H1 (cell line): Measurements from ENCODE around the gene PLSCR3. TPM values are rescaled to one million over a fixed set of nuclear protein-coding genes. Genes with fewer than 3 reads are reported as not detected.

Source experiments
- CTCF ChIA-PET: fragments of 300-600 bp; sonication (Branson Sonifier 250); formaldehyde crosslinking; loops from one replicate; lab custom pipeline; 2021; ENCODE audit not compliant: partially characterized antibody; lab: Charles Lee
- POLR2A ChIA-PET: fragments of 300-600 bp; sonication (Branson Sonifier 250); formaldehyde crosslinking; loops from one replicate; lab custom pipeline; 2021; ENCODE audit warnings: inconsistent platforms; ENCODE audit not compliant: partially characterized antibody; lab: Charles Lee
- DNase-seq, 2 experiments: peaks; one replicate each; pipeline versions ENCODE4 v3.0.0 to v3.0.0-alpha.2; 2010 to 2022; ENCODE audit warnings: low spot score in 2 of 2, low read depth in 1 of 2, mixed read lengths in 1 of 2
- FAIRE-seq: peaks from 2 replicates; lab custom pipeline; 2011; peaks lifted over from hg19 to GRCh38; lab: Jason Lieb, UNC
- H2AFZ ChIP-seq: 2 replicates; pipeline ENCODE4 v1.8.1; 2012; ENCODE audit warnings: low read length, inconsistent platforms
- H2AK5ac ChIP-seq: 2 replicates; pipeline ENCODE4 v1.6.1; 2013; ENCODE audit warnings: low read depth, low read length
- H2BK120ac ChIP-seq: replicated peaks from 2 replicates; pipeline ENCODE3; 2013; ENCODE audit warnings: low read depth, low read length, inconsistent platforms
- H2BK12ac ChIP-seq: 2 replicates; pipeline ENCODE4 v1.6.1; 2013; ENCODE audit warnings: low read depth, low read length
- H2BK15ac ChIP-seq: 2 replicates; pipeline ENCODE4 v1.6.1; 2013; ENCODE audit warnings: low read length
- H2BK20ac ChIP-seq: 2 replicates; pipeline ENCODE4 v1.6.1; 2013; ENCODE audit warnings: low read length
- H2BK5ac ChIP-seq: 2 replicates; pipeline ENCODE4 v1.6.1; 2013; ENCODE audit warnings: low read depth, low read length
- H3K14ac ChIP-seq: 2 replicates; pipeline ENCODE4 v1.6.1; 2013; ENCODE audit warnings: inconsistent platforms; ENCODE audit not compliant: insufficient read length
- H3K18ac ChIP-seq: 2 replicates; pipeline ENCODE4 v1.6.1; 2013; ENCODE audit warnings: low read length; ENCODE audit errors: extremely low read depth
- H3K23ac ChIP-seq: 2 replicates; pipeline ENCODE4 v1.6.1; 2013; ENCODE audit warnings: inconsistent platforms; ENCODE audit not compliant: insufficient read length
- H3K23me2 ChIP-seq: 2 replicates; pipeline ENCODE4 v1.6.1; 2013; ENCODE audit warnings: low read depth, low read length
- H3K27ac ChIP-seq: 2 replicates; pipeline ENCODE4 v1.6.1; 2011; ENCODE audit warnings: low read depth, low read length, inconsistent platforms
- H3K27me3 ChIP-seq, 4 experiments: replicated peaks in 1 of 4; 1 replicate in 1 of 4; 2 replicates in 3 of 4; pipeline versions ENCODE4 v1.6.1 to v1.8.1; 2011 to 2013; ENCODE audit warnings: low read length in 3 of 4, mild to moderate bottlenecking in 3 of 4, inconsistent platforms in 2 of 4, mixed read lengths in 2 of 4, moderate library complexity in 1 of 4; ENCODE audit not compliant: control insufficient read depth in 3 of 4, insufficient read depth in 3 of 4; ENCODE audit errors: extremely low read depth in 1 of 4
- H3K36me3 ChIP-seq, 4 experiments: 2 replicates each; pipeline versions ENCODE4 v1.6.1 to v1.8.1; 2011 to 2013; ENCODE audit warnings: mild to moderate bottlenecking in 4 of 4, low read length in 3 of 4, moderate library complexity in 2 of 4, control low read depth in 1 of 4, inconsistent platforms in 1 of 4; ENCODE audit not compliant: insufficient read depth in 4 of 4, control insufficient read depth in 2 of 4
- H3K4ac ChIP-seq: replicated peaks from 2 replicates; pipeline ENCODE3; 2013; ENCODE audit warnings: low read length, low read depth, mixed read lengths, inconsistent platforms; ENCODE audit not compliant: insufficient read length
- H3K4me1 ChIP-seq, 4 experiments: replicated peaks in 1 of 4; 1 replicate in 1 of 4; 2 replicates in 3 of 4; pipeline versions ENCODE4 v1.6.1 to v1.8.1; 2011 to 2013; ENCODE audit warnings: low read length in 3 of 4, inconsistent platforms in 2 of 4, mixed read lengths in 1 of 4; ENCODE audit not compliant: insufficient read depth in 4 of 4, control insufficient read depth in 3 of 4
- H3K4me2 ChIP-seq, 2 experiments: 2 replicates each; pipeline versions ENCODE4 v1.6.1 to v1.8.1; 2011 to 2013; ENCODE audit warnings: low read depth in 2 of 2, low read length in 2 of 2, control low read depth in 1 of 2, inconsistent platforms in 1 of 2, mild to moderate bottlenecking in 1 of 2; ENCODE audit not compliant: insufficient read depth in 1 of 2
- H3K4me3 ChIP-seq, 4 experiments: fragments of 200-600, 300-600 bp in 1 of 4; sonication (generic), shearing (Covaris generic), sonication (Bioruptor Twin) in 1 of 4; 2 replicates each; pipeline versions ENCODE4 v1.5.1 to v1.8.1; 2011 to 2016; ENCODE audit warnings: low read length in 4 of 4, low read depth in 3 of 4, control low read depth in 2 of 4, inconsistent platforms in 2 of 4, mild to moderate bottlenecking in 2 of 4, mixed read lengths in 1 of 4, moderate library complexity in 1 of 4; ENCODE audit not compliant: insufficient read depth in 2 of 4; ENCODE audit errors: extremely low read depth in 1 of 4
- H3K56ac ChIP-seq: replicated peaks from 2 replicates; pipeline ENCODE3; 2013; ENCODE audit warnings: low read depth, mild to moderate bottlenecking, mixed read lengths, low read length, inconsistent platforms; ENCODE audit not compliant: insufficient read length
- H3K79me1 ChIP-seq: 2 replicates; pipeline ENCODE4 v1.6.1; 2013; ENCODE audit warnings: low read depth, low read length, control low read depth
- H3K79me2 ChIP-seq, 2 experiments: 2 replicates each; pipeline versions ENCODE4 v1.6.1 to v1.8.1; 2012 to 2013; ENCODE audit warnings: low read length in 2 of 2, mild to moderate bottlenecking in 2 of 2, inconsistent platforms in 1 of 2; ENCODE audit not compliant: insufficient read depth in 2 of 2, control insufficient read depth in 1 of 2
- H3K9ac ChIP-seq, 4 experiments: replicated peaks in 1 of 4; 1 replicate in 1 of 4; 2 replicates in 3 of 4; pipeline versions ENCODE4 v1.6.1 to v1.8.1; 2011 to 2013; ENCODE audit warnings: low read depth in 3 of 4, low read length in 3 of 4, control low read depth in 2 of 4, mild to moderate bottlenecking in 2 of 4, moderate library complexity in 2 of 4, inconsistent platforms in 1 of 4; ENCODE audit errors: extremely low read depth in 1 of 4
- H3K9me3 ChIP-seq, 2 experiments: 2 replicates each; pipeline versions ENCODE4 v1.6.1 to v1.8.1; 2012 to 2013; ENCODE audit warnings: mild to moderate bottlenecking in 2 of 2, moderate library complexity in 2 of 2, control low read depth in 1 of 2, inconsistent platforms in 1 of 2, low read depth in 1 of 2, low read length in 1 of 2, mixed read lengths in 1 of 2; ENCODE audit not compliant: insufficient read depth in 2 of 2
- H4K20me1 ChIP-seq, 2 experiments: replicated peaks in 1 of 2; 2 replicates each; pipeline versions ENCODE3 to v1.8.1; 2011 to 2013; ENCODE audit warnings: inconsistent platforms in 2 of 2, low read length in 2 of 2, mild to moderate bottlenecking in 1 of 2; ENCODE audit not compliant: insufficient read depth in 2 of 2, control insufficient read depth in 1 of 2
- H4K5ac ChIP-seq: 2 replicates; pipeline ENCODE4 v1.6.1; 2013; ENCODE audit warnings: low read length, low read depth, mixed read lengths, inconsistent platforms; ENCODE audit not compliant: insufficient read length
- H4K8ac ChIP-seq: 2 replicates; pipeline ENCODE4 v1.8.0; 2013; ENCODE audit warnings: mild to moderate bottlenecking, moderate library complexity, low read length, inconsistent platforms; ENCODE audit not compliant: insufficient read depth; ENCODE audit errors: extremely low read depth
- H4K91ac ChIP-seq: replicated peaks from 2 replicates; pipeline ENCODE3; 2013; ENCODE audit warnings: low read length, mixed read lengths, inconsistent platforms; ENCODE audit not compliant: insufficient read length
- CTCF ChIP-seq, 3 experiments: IDR thresholded peaks; 1 replicate in 2 of 3; 2 replicates in 1 of 3; pipeline versions ENCODE4 v1.5.1 to v1.6.1; 2011; ENCODE audit warnings: low read length in 3 of 3, mild to moderate bottlenecking in 3 of 3, inconsistent platforms in 2 of 3, low read depth in 1 of 3, moderate library complexity in 1 of 3; ENCODE audit not compliant: insufficient read depth in 1 of 3; ENCODE audit errors: control extremely low read depth in 1 of 3
- EP300 ChIP-seq, 2 experiments: IDR thresholded peaks; 1 replicate in 1 of 2; 2 replicates in 1 of 2; pipeline ENCODE4 v1.6.1; 2011 to 2012; ENCODE audit warnings: low read depth in 2 of 2, low read length in 2 of 2, mild to moderate bottlenecking in 2 of 2, borderline replicate concordance in 1 of 2, inconsistent platforms in 1 of 2, moderate library complexity in 1 of 2
- FOSL1 ChIP-seq: IDR thresholded peaks from 2 replicates; pipeline ENCODE4 v1.6.1; 2011; ENCODE audit warnings: mild to moderate bottlenecking, low read depth, low read length, moderate library complexity; ENCODE audit not compliant: insufficient read depth
- GTF2F1 ChIP-seq: IDR thresholded peaks from 2 replicates; pipeline ENCODE4 v1.6.1; 2012; ENCODE audit warnings: low read depth, low read length, improper control_type of control experiment, borderline replicate concordance
- JUND ChIP-seq: IDR thresholded peaks from 2 replicates; pipeline ENCODE4 v1.6.1; 2011; ENCODE audit warnings: mild to moderate bottlenecking, improper control_type of control experiment, low read length
- KDM4A ChIP-seq: IDR thresholded peaks from one replicate; pipeline ENCODE4 v1.7.1; 2012; ENCODE audit warnings: low read depth, mild to moderate bottlenecking, moderate library complexity, low read length, inconsistent platforms; ENCODE audit not compliant: severe bottlenecking
- POLR2AphosphoS5 ChIP-seq: IDR thresholded peaks from 2 replicates; pipeline ENCODE4 v1.6.1; 2011; ENCODE audit warnings: low read depth, low read length
- SIN3A ChIP-seq, 2 experiments: IDR thresholded peaks in 1 of 2; conservative IDR thresholded peaks in 1 of 2; 2 replicates each; pipeline ENCODE4 v1.6.1; 2011 to 2012; ENCODE audit warnings: low read length in 2 of 2, improper control_type of control experiment in 1 of 2, low read depth in 1 of 2, mild to moderate bottlenecking in 1 of 2
- SUZ12 ChIP-seq: fragments of 200-600 bp; sonication (generic); IDR thresholded peaks from 2 replicates; pipeline ENCODE4 v1.6.1; 2012; ENCODE audit warnings: mild to moderate bottlenecking, inconsistent platforms, low read length, moderate library complexity, mixed read lengths
- TCF12 ChIP-seq: IDR thresholded peaks from 2 replicates; pipeline ENCODE4 v1.6.1; 2011; ENCODE audit warnings: low read depth, mild to moderate bottlenecking, low read length
- ZNF274 ChIP-seq: IDR thresholded peaks from 2 replicates; pipeline ENCODE4 v1.7.0; 2012; ENCODE audit warnings: low read length, borderline replicate concordance; ENCODE audit errors: extremely low read depth
- WGBS, 2 experiments: shearing (Covaris generic) in 1 of 2; methylation state at CpG; one replicate each; pipeline versions ENCODE4 v1.1.6 to v1.1.7; 2013 to 2015; ENCODE audit warnings: low lambda C conversion rate in 2 of 2, mixed read lengths in 2 of 2, inconsistent platforms in 1 of 2, low coverage in 1 of 2, missing lambda C conversion rate in 1 of 2; ENCODE audit not compliant: insufficient replicate concordance in 2 of 2, insufficient coverage in 1 of 2, insufficient read length in 1 of 2; ENCODE audit errors: extremely low coverage in 1 of 2, missing lambda C conversion rate in 1 of 2; 5-methylcytosine and 5-hydroxymethylcytosine counted together
- polyA plus RNA-seq, 7 experiments: library from polyadenylated mRNA; depleted of rRNA in 3 of 7; stranded (reverse) in 5 of 7; unstranded in 2 of 7; fragments of >200 nt in 5 of 7; fragments of 200-250 nt in 2 of 7; gene quantifications; 1 replicate in 5 of 7; 2 replicates in 1 of 7; 4 replicates in 1 of 7; pipeline versions ENCODE4 v1.2.1 to v1.2.3, GENCODE V29; 2011 to 2013; ENCODE audit warnings: missing spikeins in 2 of 7, mixed read lengths in 2 of 7
- total RNA-seq: library from RNA; stranded (reverse); fragmentation: NEBNext Ultra II Directional; extraction: Animal tissue kit (Norgen Biotek cat#: 25700); gene quantifications from 2 replicates; pipeline ENCODE4 v1.2.1, GENCODE V29; 2021

PLSCR3 gene
- total and polyA plus RNA-seq, 2 of the 8 experiments (the other 6 are each of a cell fraction or from before 2014, with no cell fraction given) = 36.1 to 38.7 TPM

- ChIA-PET CTCF (interaction anchor here (1.4 kb wide), 1 partner anchor 39 kb away, joined by 3 read pairs; no protein-coding TSS in a partner anchor), POLR2A (interaction anchor here (1.5 to 2.8 kb wide), 5 partner anchors 9 to 131 kb away, joined by 3 to 14 read pairs (median 5); partner anchors contain the start of gene NLGN2)
- no peak overlapping the region for H2BK5ac ChIP-seq
- no peak overlapping the region for H4K8ac ChIP-seq
- FAIRE-seq (no peak), DNase-seq (no peak)
- no peak overlapping the region for H3K56ac ChIP-seq
- H3K23ac ChIP-seq = no peak overlapping the region
- no peaks in the 10 kb centered on the region for H3K9me3 ChIP-seq
- no peaks in the 10 kb centered on the region for H3K79me2 ChIP-seq
- peaks cover 2 to 9% of the 10 kb centered on the region in 2 experiments for H4K20me1 ChIP-seq
- H2BK12ac ChIP-seq = no peak overlapping the region
- no peaks in the 10 kb centered on the region for H3K79me1 ChIP-seq
- no peak overlapping the region for H2BK20ac ChIP-seq
- no peak overlapping the region for H4K5ac ChIP-seq
- no peak overlapping the region for H2BK15ac ChIP-seq
- H3K4ac ChIP-seq = no peak overlapping the region
- peaks cover 0 to 25% (median 9%) of the 10 kb centered on the region in 4 experiments; a peak in 6 of 8 replicates for H3K36me3 ChIP-seq
- H3K4me3 ChIP-seq = no peak overlapping the region
- no peak overlapping the region for H2BK120ac ChIP-seq
- no peak overlapping the region for H3K14ac ChIP-seq
- H2AFZ ChIP-seq = no peak overlapping the region
- H3K27me3 ChIP-seq = no peaks in the 10 kb centered on the region
- no peak overlapping the region for H3K18ac ChIP-seq
- H3K27ac ChIP-seq = no peak overlapping the region
- no peak overlapping the region for H3K9ac ChIP-seq
- peaks cover 2% of the 10 kb centered on the region; the same call in 1 of the 2 replicates for H3K23me2 ChIP-seq
- H4K91ac ChIP-seq = no peak overlapping the region
- H3K4me1 ChIP-seq = peaks cover 0 to 16% (median 7%) of the 10 kb centered on the region in 4 experiments; a peak in 5 of 7 replicates
- no peak overlapping the region for H3K4me2 ChIP-seq
- 93% methylated on average over 21 of the region's 23 CpGs; no CpG with 5 or more reads in 1 of the 2 experiments for WGBS, 2 experiments
- no peak overlapping the region for H2AK5ac ChIP-seq
- TF ChIP-seq JUND = no peak
- TF ChIP-seq EP300 (IDR thresholded peaks at IDR 0.05; ENCODE audit: borderline replicate concordance in 1 of 2, low read depth in 2 of 2, low read length in 2 of 2) = no peak
- TF ChIP-seq POLR2AphosphoS5 = no peak
- TF ChIP-seq SUZ12 = no peak
- TF ChIP-seq GTF2F1 = no peak
- no peak for TF ChIP-seq ZNF274
- TF ChIP-seq TCF12 = no peak
- TF ChIP-seq KDM4A = no peak
- TF ChIP-seq FOSL1 = no peak
- no peak for TF ChIP-seq CTCF (IDR thresholded peaks at IDR 0.05; ENCODE audit: control extremely low read depth in 1 of 3, insufficient read depth in 1 of 3, low read depth in 1 of 3, low read length in 3 of 3)
- no peak for TF ChIP-seq SIN3A (conservative IDR thresholded peaks at IDR 0.05 in 1 of 2, IDR thresholded peaks at IDR 0.05 in 1 of 2; ENCODE audit: low read depth in 1 of 2, low read length in 2 of 2)
Observed at GRCh38 chr17:7415784-7416183, 21.5 kb upstream of the PLSCR3 start.
